ENCODE results near the gene UBE2G2.

- TF ChIP-seq POLR2A (IDR thresholded peaks at IDR 0.05), result no peak
- TF ChIP-seq, protein P1, sequence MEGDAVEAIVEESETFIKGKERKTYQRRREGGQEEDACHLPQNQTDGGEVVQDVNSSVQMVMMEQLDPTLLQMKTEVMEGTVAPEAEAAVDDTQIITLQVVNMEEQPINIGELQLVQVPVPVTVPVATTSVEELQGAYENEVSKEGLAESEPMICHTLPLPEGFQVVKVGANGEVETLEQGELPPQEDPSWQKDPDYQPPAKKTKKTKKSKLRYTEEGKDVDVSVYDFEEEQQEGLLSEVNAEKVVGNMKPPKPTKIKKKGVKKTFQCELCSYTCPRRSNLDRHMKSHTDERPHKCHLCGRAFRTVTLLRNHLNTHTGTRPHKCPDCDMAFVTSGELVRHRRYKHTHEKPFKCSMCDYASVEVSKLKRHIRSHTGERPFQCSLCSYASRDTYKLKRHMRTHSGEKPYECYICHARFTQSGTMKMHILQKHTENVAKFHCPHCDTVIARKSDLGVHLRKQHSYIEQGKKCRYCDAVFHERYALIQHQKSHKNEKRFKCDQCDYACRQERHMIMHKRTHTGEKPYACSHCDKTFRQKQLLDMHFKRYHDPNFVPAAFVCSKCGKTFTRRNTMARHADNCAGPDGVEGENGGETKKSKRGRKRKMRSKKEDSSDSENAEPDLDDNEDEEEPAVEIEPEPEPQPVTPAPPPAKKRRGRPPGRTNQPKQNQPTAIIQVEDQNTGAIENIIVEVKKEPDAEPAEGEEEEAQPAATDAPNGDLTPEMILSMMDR (IDR thresholded peaks at IDR 0.05), result no peak
Observed at GRCh38 chr21:44802396-44803153, 955 bp upstream of the UBE2G2 start.

Data from heart left ventricle (tissue), 13 donors.